ENCODE measurements around the gene NUTF2.

The NUTF2 gene

DNA sequence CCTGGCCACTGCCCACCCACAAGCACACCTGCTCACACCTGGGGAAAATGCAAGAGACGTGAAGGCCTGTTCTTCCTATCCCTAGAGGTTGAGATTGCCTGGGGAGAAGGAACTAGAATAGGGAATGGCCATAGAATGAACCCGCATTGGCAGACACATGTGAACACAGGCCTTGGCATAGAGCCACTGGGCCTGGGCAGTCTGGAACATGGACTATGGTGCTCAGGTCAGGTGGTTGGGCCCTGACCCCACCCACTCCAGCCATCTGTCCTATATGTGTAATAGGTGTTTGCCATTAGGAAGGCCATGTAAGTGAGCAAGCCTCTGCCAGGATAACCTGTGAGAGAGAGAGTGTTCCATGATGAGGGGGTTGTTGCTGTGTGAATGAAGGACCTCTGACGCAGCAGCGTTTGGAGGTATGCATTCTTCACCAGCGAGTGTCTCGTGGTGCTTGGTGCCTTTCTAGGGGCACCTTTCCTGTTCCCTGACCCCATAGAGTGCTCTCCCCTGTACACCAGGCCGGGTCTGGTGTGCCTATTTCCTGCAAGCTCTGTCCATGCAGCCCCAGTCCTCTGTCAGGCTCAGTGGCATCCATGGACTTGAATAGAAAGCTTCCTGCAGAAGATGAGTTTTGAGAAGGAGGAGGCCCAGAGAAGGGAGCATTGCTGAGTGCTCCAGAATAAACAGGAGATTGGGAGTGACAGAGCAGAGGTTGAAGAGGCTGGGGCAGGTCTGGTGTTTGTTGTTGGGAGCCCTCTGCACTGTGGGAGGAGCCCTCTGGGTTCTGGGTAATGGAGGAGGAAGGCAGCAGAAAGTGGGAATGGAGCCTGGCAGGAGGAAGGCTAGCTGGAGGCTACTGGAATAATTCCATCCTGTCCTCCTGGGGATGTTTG, 69.3 kb downstream of the NUTF2 start:
- TF ChIP-seq, protein P1, sequence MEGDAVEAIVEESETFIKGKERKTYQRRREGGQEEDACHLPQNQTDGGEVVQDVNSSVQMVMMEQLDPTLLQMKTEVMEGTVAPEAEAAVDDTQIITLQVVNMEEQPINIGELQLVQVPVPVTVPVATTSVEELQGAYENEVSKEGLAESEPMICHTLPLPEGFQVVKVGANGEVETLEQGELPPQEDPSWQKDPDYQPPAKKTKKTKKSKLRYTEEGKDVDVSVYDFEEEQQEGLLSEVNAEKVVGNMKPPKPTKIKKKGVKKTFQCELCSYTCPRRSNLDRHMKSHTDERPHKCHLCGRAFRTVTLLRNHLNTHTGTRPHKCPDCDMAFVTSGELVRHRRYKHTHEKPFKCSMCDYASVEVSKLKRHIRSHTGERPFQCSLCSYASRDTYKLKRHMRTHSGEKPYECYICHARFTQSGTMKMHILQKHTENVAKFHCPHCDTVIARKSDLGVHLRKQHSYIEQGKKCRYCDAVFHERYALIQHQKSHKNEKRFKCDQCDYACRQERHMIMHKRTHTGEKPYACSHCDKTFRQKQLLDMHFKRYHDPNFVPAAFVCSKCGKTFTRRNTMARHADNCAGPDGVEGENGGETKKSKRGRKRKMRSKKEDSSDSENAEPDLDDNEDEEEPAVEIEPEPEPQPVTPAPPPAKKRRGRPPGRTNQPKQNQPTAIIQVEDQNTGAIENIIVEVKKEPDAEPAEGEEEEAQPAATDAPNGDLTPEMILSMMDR (IDR thresholded peaks at IDR 0.05; ENCODE audit: low read depth, low read length, missing control alignments): no peak
- no peak for DNase-seq (ENCODE audit: low read depth)
- in situ Hi-C loops (cut with HindIII; ENCODE audit: low sequenced_read_pairs): loop anchor here (25.0 kb wide), 1 partner anchor 96 kb away; the partner anchor contains the start of genes DDX28, DPEP2NB and DUS2
- no peak overlapping the region for H3K4me3 ChIP-seq (ENCODE audit: low read depth, low read length)

DNA sequence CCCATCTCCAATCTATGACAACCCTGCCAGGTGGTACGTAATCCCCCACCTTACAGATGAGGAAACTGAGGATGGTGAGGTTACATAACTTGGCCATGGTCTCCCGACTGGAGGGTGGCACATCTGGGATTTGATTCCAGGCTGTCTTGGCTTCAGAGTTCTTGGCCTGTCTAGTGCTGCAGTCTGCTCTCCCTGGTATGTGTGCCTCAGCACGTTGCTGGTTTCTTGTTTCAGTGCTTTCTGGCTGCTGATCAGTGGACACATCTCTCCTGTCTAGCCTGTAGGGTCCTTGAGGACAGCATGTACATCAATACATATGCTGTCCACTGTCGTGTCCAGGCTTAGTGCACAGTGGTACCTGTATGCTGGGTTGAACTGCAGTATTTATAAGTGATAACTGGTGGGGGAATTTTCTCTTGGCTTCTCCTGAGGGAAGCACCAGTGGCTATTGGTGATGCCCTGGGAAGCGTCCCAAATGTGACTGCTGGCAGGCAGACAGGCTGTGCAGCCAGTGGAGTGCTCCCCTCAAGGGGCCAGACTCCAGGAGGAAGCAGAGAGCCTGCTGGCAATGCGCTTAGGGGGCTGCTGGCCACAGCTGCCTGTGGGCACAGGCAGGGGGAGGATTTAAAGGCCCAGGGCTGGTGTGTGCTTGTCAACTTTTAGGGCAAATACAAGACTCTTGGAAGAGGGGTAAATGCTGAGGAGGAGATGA, 70.6 kb downstream of the NUTF2 start:
- in situ Hi-C loops (cut with HindIII; ENCODE audit: low sequenced_read_pairs): loop anchor here (25.0 kb wide), 1 partner anchor 95 kb away; the partner anchor contains the start of genes DDX28, DPEP2NB and DUS2
- no peak for DNase-seq (ENCODE audit: low read depth)
- no peak overlapping the region for H3K4me3 ChIP-seq (ENCODE audit: low read depth, low read length)
- TF ChIP-seq, protein P1 (IDR thresholded peaks at IDR 0.05; ENCODE audit: low read depth, low read length, missing control alignments): no peak

DNA sequence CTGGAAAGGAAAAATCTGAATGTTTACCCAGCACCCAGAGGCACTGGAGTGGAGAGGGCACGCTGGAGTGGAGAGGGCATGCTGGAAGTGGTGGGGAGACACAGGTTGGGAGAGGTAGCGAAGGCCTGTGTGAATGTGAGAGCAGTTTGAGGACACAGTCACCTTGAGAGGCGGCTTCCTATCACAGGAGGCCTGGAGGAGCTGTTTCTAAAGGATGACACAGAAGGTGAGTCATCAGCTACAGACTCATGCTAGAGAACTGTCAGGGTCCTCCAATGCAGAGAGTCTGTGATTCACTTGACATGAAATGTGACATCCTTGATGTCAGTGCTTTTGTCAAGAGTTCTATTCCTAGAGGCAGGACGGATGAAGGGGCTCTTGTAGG, 71.1 kb downstream of the NUTF2 start:
- TF ChIP-seq, protein P1 (IDR thresholded peaks at IDR 0.05; ENCODE audit: low read depth, low read length, missing control alignments): no peak
- in situ Hi-C loops (cut with HindIII; ENCODE audit: low sequenced_read_pairs): loop anchor here (25.0 kb wide), 1 partner anchor 94 kb away; the partner anchor contains the start of genes DDX28, DPEP2NB and DUS2
- DNase-seq (ENCODE audit: low read depth): no peak
- H3K4me3 ChIP-seq (ENCODE audit: low read depth, low read length): no peak overlapping the region

DNA sequence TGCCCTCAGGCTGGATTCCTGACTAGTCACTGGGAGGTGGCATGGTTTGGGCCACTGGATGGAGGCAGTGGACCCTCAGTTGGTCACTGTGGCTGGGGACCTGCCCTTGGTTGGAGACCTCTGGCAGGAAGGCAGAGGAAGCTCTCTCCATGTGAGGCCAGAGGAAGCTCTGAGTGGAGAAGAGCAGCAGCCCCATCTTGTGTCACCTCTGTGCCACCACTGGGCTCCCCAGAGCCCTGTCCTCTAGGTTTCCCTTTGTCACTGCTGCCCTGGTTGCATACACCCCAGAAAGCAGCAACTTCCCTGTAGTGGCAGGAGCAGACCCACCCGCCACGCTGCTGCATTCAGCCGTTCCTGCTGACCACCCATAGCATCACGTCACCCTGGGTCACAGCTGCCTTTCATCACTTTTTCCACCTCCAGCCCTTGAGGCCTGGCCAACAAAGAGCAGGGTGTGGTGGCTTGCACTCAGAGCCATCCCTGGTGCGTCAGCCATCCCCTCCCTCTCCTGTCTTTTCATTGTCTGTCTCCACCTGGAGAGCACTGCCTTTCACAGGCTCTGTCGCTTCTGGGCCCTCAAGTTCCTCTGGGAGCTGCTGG, 73.0 kb downstream of the NUTF2 start:
- DNase-seq (ENCODE audit: low read depth): no peak
- TF ChIP-seq, protein P1 (IDR thresholded peaks at IDR 0.05; ENCODE audit: low read depth, low read length, missing control alignments): no peak
- H3K4me3 ChIP-seq (ENCODE audit: low read depth, low read length): no peak overlapping the region
- in situ Hi-C loops (cut with HindIII; ENCODE audit: low sequenced_read_pairs): loop anchor here (25.0 kb wide), 1 partner anchor 93 kb away; the partner anchor contains the start of genes DDX28, DPEP2NB and DUS2
